Measurements from ENCODE around the gene TENT4A.

Gene TENT4A

DNA sequence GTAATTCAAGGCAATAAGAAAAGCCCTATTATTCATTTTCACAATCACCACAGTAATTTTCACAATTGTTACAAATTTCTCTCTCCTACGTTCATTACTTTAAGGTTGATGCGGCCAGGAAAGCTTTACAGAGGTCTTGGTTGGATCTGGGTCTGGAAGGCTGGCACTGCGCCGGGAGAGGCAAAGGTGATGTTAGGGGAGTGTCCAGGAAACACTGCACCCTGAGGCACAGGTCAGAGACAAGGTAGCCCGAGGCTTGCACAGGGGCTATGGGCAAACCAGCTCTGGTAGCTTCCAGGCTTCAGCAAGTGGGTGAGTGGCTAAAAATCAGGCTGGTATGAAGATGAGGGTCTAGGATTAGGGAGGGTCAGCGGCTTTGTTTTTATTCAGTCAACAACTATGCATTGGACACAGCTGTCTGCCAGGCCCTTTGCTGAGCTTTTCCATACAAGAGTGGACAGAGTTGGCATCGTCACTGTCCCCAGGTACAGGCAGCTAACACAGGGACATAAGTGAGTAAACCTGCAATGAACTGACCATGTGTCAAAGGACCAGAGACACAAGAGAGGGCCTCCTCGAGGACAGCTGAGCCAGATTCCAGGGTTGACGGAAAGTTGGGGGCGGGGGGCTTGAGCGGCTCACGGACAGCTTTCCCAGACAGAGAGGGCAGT is 12.4 kb upstream of the TENT4A start:
- DNase-seq = no peak

- no peak for DNase-seq
Measured at GRCh38 chr5:6701491-6701890, 11.7 kb upstream of the TENT4A start.

GRCh38 chr5:6702633-6703032 is 10.6 kb upstream of the TENT4A start:
- DNase-seq = no peak

GRCh38 chr5:6703806-6704205 is 9.4 kb upstream of the TENT4A start:
- DNase-seq = peak; percentile 73

DNA sequence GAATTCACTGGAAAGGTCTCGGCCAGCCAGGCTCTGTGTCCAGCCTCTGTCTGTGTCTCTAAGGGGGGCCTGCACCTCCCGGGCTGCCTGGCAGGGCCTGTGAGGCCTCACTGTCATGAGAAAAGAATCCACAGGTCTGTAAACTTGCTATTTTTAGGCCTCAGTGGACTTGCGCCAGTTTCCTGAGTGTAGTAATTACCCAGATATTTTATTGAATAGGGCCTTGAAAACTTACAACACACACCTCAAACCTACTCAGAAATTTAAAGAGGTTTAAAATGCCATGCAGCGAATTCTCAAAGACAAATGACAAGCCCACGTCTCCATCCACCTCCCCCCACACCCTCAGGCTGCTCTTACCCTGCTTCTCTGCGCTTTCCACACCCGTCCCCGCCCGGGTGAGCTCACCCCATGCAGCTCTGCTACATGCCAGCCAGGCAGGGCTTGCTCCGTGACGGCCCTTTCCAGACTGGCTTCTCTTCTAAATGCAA is 8.8 kb upstream of the TENT4A start:
- peak; percentile 92 for DNase-seq

- no peak for DNase-seq
Measured at GRCh38 chr5:6705088-6705487, 8.1 kb upstream of the TENT4A start.

DNA sequence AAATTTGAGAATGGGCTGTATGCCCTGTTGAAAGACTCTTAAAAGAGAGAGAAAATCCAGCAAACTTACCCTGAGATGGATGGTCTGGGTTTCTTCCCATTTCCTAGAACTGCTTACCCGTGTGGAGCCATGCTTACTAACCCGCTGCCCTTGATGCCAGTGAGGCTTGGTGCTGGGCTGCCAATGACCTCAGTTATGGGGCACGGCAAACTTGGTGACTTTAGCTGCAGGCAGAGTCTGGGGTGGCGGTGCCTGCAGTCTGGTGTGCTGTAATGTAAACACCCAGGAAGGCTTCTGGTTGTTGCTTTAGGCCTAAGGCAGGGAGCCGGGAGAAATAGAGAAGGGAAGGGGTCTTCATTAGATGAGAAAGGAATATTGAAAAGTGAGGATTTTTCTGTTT is 7.3 kb upstream of the TENT4A start:
- no peak for DNase-seq

DNA sequence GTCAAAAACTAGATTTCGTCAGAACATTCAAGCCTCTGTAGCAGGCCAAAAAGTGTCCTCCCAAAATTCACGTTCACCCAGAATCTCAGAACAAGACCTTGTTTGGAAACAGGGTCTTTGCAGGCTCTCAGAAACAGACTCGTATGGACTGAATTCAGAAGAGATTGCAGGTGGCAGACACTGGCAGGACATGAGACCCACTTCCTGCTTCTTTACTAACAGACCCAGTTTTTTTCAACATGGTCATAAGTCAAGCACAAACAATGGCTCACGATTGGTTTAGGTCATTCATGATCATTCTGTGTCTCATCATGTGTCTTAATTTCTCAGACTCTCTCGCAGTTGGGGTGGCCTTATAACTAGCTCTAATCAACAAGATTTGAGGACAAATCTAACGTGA is 5.4 kb upstream of the TENT4A start:
- DNase-seq = no peak

DNA sequence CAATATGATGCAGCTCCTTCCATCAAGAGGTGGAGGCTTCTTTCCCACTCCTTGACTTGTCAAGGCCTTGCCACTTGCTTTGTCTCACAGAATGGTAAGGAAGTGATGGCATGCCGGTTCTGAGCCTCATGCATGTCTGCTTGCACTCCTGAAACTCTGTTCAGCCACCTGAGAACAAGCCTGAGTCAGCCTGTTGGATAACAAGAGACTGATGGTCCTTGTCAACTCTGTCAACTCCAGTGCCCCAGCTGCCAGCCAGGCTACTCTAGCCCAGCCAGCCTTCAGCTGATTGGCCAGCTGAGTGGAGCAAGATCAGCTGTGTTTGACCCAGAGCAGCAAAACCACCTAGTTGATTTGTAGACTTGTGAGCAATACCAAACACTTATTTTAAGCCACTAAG is 4.4 kb upstream of the TENT4A start:
- no peak for DNase-seq

DNA sequence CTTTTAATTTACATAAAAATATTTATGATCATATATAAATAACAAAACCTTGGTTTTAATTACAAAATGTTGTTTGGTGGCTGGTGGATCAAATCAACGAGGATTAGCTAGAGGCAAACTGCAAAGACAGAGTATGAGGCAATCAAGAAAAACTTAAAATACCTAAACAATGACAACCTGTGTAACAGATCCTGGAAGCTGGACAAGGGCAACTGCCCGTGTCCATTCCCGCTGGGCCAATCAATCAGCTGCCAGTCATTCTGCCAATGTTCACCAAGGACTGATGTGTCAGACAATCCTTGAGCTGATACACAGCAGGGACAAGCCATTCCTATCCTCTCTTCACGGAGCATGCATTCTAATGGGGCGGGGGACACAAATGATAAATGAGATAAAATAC is 3.2 kb upstream of the TENT4A start:
- DNase-seq = no peak

DNA sequence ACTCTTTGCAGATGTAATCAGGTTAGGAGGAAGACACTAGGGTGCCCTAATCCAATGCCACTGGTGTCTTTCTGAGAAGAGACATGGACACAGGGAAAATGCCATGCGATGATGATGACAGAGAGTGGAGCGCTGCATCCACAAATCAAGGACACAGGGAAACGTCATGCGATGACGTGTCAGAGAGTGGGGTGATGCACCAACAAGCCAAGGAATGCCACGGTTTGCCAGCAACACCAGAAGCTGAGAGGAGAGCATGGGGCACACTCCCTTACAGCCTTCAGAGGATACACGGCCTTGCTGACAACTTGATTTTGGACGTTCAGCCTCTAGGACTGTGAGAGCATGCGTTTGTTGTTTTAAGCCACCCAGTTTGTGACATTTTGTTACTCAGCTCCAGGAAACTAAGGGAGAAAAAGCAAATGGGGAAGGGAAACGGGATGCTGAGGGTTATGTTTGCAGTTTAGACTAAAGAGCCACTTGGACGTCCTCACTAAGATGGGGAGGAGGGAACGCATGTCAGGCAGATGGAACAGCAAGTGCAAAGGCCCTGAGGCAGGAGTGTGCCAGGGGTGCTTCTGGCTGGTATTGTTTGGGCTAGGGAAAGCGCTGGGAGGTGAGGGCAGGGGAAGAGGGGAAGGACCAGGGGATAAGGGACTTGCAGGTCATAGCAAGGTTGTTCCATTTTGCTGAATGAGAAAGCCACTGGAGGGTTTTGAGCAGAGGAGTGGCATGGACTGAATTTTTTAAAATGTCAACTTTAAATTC is 2.5 kb upstream of the TENT4A start:
- DNase-seq = no peak

DNA sequence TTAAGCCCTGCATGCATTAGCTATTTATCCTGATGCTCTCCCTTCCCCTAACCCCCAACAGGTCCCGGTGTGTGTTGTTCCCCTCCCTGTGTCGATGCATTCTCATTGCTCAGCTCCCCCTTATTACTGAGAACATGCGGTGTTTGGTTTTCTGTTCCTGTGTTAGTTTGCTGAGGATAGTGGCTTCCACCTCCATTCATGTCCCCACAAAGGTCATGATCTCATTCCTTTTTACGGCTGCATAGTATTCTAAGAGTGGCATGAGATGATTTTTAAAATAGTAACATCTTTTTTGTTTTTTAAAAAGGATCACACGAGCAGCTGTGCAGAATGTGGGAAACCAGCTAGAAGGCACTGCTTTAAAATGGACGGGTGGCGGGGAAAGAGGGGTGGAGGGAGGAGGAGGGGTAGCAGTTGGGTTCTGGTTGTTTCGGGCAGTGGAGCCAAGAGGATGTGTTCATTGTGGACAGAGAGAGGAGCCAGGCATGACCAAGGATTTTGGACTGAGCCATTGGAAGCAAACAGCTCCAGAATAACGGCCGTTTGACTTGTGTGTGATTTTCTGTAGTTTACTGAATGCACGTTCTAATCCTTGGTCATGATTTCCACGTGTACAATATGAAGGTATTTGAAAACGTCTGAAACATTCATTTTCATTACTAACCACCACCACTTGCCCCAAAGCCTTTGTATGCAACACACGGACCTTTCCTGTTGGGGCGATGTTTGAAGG is 1.7 kb upstream of the TENT4A start:
- no peak for DNase-seq

DNA sequence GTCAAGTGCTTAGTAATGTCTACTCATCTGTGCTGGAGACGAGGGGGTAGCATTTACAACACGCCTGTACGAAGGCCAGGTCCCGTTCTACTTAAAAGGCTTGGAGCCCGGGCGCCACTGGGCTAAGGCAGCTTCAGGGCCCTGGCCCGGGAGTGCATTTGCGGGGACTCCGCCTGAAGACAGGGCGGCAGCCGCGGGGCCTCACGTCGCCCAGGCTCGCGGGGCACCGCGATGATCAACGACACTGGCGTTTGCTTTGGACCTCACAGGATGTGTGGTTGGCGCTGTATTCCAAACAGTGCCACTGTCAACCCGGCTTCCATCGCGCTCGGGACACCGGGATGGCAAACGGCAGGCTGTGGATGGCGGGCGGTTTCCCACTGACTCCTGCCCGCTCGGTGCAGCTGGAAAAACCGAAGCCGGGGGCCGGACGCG is 1.1 kb upstream of the TENT4A start:
- DNase-seq = peak; percentile 76

GRCh38 chr5:6712577-6713273 is 507 bp upstream of the TENT4A start:
- peak; percentile 94 for DNase-seq

DNA sequence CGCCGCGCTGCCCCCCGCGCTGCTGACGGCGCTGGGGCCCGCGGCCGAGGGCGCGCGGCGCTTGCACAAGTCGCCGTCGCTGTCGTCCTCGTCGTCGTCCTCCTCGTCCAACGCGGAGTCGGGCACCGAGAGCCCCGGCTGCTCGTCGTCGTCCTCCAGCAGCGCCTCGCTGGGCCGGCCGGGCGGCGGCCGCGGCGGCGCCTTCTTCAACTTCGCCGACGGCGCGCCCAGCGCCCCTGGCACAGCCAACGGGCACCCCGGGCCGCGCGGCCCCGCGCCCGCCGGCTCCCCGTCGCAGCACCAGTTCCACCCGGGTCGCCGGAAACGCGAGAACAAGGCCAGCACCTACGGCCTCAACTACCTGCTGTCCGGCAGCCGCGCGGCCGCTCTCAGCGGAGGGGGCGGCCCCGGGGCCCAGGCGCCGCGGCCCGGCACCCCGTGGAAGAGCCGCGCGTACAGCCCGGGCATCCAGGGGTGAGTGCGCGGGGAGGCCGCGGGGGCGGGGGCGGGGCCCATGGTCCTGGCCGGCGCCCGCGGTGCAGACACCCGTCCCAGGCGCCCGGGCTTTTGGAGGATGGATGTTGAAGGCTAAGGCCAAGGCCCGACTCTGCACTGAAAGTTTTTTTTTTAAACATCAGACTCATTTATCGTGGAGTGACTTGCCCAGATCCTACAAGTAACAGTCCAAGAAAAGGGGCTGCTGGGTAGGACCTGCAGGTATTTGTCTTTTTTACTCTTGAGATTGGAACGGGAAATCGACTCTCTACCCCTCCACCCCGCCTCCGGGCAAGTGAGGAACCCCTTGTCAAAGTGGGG is 1.2 kb downstream of the TENT4A start:
- DNase-seq = no peak

GRCh38 chr5:6715271-6715670 is 2.0 kb downstream of the TENT4A start:
- no peak for DNase-seq

DNA sequence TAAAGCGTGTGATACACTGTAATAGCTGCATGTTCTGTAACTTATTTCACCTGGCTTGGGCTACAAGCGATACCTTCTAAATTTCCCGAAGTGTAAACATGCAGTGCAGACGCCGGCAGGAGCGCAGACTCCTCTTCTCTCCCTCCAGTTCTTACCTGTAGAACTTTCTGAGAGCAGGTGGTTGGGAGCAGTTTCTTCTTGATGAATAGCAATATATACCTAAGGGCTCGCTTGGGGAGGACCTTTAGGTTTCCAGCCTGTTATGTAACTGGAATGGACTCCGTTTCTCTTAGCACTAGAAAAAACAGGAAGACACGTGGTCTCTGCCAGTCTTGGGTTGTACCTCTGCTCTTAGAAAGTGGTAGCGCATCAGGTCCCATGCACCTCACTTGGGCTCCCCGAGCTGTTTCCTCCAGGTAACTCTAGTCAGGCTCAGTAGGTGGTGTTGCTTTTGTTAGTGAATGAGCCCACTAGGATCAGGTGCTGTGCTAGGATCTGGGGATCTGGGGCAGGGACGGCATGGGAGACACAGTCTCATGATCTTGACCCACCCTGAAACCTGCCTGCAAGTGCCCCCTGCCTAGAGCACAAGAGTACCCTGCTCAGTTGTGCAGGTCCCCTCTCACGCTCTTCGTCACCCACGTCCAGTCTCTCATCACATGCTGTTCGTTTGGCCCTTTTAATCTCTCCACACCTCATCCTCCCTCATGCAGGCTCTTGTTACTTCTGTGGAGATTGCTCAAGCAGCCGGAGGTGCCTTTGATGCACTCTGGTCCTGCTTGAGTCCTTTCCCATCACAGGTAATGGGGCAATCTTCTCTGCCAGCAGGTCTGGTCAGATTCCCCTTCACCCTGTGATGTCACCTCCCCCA is 2.8 kb downstream of the TENT4A start:
- DNase-seq = no peak

DNA sequence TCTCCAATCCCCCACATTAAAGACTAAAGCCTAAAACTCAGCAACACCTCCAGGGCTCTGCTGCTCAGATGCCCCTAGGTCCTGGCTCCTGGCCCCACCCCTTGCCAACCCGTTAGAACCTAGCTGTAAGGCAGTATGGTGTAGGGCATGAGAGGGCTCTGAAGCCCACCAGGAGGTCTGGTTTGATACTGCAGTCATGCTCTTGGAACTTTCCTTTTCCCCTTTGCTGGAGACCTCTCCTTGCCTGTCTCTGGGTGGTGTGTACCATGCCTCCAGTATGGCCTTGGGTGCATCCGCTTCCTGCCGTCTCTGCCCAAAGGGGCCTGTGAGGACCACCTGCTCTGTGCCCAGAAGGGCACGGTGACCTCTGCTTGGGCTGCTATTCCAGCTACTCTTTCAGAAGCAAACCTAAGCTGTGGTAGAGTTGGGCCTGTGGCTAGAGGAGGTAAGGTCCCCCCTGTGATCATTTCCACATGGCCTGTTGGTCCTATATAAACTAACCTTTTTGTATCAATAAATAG is 3.5 kb downstream of the TENT4A start:
- DNase-seq = no peak

GRCh38 chr5:6717247-6717646 is 4.0 kb downstream of the TENT4A start:
- DNase-seq = no peak

DNA sequence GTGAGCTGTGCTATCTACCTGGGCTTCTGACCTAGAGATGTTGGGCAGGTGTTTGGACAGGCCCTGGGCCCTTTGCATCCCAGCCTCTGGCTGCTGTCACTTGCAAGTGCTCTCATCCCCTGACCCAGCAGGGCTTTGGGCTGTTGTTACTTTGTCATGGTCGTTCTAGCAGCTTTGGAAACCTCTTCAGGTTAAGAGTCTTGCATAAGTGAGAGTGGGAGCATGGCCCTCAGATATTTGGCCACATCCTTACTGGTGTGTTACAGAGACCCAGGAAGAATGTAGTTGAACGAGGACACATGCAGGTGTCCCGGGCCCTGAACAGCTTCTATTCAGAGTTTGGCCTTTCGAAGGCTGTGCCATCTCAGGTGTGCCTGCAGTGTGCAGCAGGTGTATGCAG is 4.5 kb downstream of the TENT4A start:
- no peak for DNase-seq

DNA sequence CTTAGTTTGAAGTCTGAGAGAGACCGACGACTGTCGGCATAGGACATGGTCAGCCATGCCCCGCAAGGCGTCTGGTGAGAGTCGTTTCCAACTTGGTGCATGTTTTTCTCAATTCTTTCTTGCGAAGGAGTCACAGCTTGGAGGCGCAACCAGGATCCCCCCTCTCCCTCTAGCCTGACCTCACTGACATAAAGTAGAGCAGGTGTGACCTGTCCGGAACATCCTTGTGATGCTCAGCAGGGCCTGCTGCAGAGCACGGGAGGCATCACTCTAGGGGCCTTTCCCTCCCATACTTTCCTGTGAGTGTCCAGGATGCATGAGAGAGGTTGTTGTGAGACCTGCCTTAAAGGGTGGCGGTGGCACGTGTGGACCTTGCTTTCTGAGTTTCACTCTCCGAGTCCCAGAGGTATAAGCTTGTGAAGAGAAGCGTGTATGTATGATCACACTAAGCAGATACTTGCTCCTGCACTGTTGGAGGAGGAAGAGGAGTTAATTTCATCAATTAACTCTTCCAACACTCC is 5.0 kb downstream of the TENT4A start:
- no peak for DNase-seq
